Testis (tissue), 2 donors: ENCODE measurements around the gene ANKRD11.

ENCODE experiments used
- POLR2A ChIP-seq: fragments of 450-650 bp; IDR thresholded peaks from one replicate; pipeline ENCODE4 v1.6.1; 2017; ENCODE audit warnings: antibody characterized with exemption, mild to moderate bottlenecking, moderate library complexity
- TF ChIP-seq, protein P1 (sequence below), 3 experiments: fragments of 450-650 bp in 2 of 3; fragments of 200-600 bp in 1 of 3; sonication (generic) in 1 of 3; IDR thresholded peaks; one replicate each; pipeline ENCODE4 v1.5.1; 2016 to 2019; ENCODE audit warnings: antibody characterized with exemption in 3 of 3, mild to moderate bottlenecking in 2 of 3, moderate library complexity in 1 of 3

DNA sequence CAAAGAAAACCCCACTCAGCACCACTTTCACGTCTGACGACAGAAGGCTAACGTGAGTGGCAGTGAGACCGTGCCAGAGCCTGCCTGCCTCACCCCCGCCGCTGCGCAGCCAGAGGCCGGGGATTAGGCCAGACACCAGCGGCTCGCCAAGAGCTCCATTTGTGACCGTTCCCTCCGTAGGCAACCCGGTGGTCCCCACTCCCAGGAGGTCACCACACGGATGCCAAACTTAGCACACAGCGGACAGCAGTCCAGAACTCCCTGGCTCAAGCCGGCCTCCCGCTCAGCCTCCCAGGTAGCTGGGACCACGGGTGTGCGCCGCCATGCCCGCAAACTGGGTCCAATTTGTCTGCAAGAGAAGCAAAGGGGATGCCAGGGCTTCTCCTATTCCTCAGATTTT is 104.6 kb downstream of the ANKRD11 start:
- TF ChIP-seq, protein P1, sequence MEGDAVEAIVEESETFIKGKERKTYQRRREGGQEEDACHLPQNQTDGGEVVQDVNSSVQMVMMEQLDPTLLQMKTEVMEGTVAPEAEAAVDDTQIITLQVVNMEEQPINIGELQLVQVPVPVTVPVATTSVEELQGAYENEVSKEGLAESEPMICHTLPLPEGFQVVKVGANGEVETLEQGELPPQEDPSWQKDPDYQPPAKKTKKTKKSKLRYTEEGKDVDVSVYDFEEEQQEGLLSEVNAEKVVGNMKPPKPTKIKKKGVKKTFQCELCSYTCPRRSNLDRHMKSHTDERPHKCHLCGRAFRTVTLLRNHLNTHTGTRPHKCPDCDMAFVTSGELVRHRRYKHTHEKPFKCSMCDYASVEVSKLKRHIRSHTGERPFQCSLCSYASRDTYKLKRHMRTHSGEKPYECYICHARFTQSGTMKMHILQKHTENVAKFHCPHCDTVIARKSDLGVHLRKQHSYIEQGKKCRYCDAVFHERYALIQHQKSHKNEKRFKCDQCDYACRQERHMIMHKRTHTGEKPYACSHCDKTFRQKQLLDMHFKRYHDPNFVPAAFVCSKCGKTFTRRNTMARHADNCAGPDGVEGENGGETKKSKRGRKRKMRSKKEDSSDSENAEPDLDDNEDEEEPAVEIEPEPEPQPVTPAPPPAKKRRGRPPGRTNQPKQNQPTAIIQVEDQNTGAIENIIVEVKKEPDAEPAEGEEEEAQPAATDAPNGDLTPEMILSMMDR (IDR thresholded peaks at IDR 0.05) = no peak
- TF ChIP-seq POLR2A = no peak
